NCI-H2227 (cell line): Measurements from ENCODE around the gene TRIM41.
"Not testable (repeated sequence)": the region's sequence is repeated elsewhere in the genome, so short reads cannot be mapped to it uniquely, and the experiment has no call there.

Experiments used
- DNase-seq: peaks from one replicate; lab custom pipeline; 2025; ENCODE audit not compliant: unreplicated experiment; lab: John Stamatoyannopoulos, UW

TRIM41 gene

GRCh38 chr5:181283841-181284755 is 61.0 kb downstream of the TRIM41 start:
- DNase-seq: not testable (repeated sequence)
